HG03342 (cell line): ENCODE results near the gene SRRM2.

ENCODE experiments used
- ATAC-seq: cut with Tn5 transposase; IDR thresholded peaks from one replicate; pipeline ENCODE4 v1.9.1; 2021; ENCODE audit warnings: mild to moderate bottlenecking, moderate library complexity; ENCODE audit not compliant: unreplicated experiment

Gene SRRM2

DNA sequence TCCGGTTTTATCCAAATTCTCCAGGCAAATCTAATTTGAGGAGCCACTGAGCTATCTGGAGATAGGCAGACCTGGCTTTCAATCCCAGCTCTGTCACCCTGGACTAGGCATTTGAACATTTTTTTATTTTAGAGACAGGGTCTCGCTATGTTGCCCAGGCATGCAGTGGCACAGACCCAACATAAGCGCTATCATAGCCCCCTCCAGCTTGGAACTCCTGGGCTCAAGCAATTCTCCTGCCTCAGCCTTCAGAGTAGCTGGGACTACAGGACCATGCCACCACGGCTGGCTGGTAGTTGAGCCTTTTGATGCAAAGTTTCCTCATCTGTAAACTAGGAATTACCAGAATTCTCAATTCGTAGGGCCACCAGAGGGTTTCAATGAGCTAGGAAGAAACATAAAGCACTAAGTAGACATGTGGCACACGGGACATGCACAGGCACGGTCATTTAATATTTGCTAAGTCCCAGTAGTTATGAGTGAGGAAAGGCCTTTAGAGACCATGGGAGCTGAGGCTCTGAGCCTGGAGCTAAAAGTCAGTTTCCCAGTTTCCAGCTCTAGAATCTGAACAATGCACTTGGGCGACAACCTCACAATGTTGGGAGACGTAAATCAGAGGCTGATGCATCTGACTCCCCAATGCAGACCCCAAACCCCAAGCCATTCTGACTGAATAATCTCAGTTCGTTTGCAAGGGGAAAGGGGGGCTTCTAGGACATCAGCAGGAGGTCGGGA, 23.5 kb downstream of the SRRM2 start:
- ATAC-seq = no peak

DNA sequence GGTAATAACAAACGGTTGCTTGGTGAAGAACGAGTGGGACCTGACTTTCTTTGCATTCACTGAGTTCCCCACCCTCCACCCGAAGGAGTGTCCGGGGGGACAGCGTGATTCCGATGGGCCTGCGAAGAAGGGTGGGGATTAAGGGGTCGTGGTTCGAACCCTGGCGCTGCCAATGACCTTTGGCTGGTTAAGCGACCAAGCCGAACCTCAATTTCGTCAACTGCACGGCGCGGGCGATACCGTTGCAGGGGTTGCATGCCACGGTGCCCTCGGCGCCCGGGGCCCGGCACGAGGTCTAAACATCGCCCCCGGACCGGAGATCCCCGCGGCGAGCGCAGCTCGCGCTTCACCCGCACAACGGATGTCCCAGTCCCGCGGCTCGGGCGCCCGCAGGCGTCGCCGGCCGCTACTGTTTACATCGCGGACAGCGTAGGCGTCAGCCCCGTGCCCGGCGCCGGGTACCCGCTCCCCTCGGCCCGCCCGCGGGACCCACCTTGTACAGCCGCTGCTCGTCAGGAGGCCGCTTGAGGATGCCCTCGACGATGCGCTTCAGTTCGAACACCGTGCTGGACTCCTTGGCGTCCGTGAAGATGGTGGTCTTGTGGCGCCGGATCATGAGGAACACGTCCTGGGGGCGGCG, 24.2 kb downstream of the SRRM2 start:
- peak; percentile 40 for ATAC-seq

DNA sequence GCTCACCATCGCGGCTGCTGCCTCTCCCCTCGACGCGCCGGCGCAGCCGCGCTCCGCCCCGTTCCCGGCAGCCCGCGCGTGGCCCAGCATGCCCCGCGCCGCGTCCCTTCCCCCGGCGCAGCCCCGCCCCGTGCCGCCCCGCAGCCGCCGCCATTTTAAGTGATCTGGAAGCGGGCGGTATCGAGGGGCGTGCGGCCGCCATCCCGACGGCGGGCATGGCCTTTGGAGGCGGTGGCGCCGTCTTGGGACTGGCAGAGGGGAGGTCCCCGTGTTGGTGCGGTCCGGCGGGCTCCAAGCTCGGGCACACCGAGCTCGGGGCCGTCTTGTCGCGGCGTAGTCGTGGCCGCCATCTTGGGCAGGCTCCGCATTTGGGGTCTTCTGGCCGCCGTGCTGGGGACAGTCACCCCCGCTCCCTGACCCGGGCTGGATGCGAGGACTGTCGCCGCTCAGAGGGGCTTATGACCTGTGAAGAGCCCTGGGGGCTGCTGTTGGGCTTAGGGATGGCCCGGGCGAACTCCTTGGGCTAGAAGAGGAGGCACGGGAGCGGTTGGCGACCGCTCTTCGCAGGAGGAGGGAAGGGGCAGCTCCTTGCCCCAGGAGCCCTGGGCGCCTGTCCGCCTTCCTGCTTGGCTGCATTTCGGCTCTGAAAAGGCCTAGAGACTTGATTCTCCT, 24.9 kb downstream of the SRRM2 start, which contains the start of gene ELOB:
TSS of gene ELOB (minus strand) at position 50 of the 672 bp plus-strand sequence. CDS start at position 9, 41 bp downstream.
- peak; percentile 77 for ATAC-seq

GRCh38 chr16:2777903-2778629, 25.6 kb downstream of the SRRM2 start:
- ATAC-seq = no peak

DNA sequence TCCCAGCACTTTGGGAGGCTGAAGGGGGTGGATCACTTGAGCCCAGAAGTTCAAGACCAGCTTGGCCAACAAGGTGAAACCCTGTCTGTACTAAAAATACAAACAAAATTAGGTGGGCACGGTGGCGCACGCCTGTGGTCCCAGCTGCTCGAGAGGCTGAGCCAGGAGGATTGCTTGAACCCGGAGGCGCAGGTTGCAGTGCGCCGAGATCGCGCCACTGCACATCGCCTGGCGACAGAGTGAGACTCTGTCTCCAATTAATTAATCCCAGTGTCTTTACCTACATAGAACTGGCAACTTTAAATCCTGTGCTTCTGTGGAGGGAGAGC, 26.2 kb downstream of the SRRM2 start:
- ATAC-seq = no peak

DNA sequence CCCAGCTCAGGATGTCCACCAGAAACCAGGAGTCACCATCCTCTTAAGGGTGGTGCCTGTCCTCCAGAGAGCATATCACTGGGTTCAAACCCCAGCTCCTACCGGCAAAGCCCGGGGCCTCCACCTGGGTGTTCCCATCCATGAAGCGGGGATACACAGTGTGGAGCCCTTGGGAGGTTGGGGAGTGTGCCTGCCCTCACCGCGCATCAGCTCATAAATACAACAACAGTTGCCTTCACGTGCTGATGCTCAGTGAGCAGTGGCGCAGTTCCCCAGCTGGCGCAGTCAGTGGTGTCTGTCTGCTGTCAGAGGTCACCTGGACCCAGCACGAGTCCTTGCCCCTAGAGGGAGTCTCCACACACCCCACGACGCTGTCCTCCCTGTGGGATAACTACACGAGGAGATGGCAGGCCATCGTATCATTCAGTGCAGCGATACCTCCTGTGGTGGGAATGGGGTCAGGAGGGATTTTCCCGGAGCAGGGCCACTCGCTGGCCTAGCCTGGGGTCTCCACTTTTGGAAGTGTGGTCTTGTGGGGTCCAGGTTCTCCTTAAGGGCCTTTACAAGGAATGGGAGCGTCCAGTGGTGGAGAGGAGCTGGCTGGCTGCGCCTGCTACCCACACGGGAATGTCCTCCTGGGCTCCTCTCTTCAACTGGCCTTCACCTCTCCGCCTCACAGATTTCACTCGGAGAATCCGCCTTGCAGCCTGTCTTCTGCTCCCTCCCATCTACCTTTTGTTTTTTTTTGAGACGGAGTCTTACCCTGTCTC, 26.9 kb downstream of the SRRM2 start:
- ATAC-seq = no peak

- ATAC-seq = no peak
Measured at GRCh38 chr16:2779978-2780898, 27.8 kb downstream of the SRRM2 start.

GRCh38 chr16:2782583-2783351, 30.3 kb downstream of the SRRM2 start:
- no peak for ATAC-seq

DNA sequence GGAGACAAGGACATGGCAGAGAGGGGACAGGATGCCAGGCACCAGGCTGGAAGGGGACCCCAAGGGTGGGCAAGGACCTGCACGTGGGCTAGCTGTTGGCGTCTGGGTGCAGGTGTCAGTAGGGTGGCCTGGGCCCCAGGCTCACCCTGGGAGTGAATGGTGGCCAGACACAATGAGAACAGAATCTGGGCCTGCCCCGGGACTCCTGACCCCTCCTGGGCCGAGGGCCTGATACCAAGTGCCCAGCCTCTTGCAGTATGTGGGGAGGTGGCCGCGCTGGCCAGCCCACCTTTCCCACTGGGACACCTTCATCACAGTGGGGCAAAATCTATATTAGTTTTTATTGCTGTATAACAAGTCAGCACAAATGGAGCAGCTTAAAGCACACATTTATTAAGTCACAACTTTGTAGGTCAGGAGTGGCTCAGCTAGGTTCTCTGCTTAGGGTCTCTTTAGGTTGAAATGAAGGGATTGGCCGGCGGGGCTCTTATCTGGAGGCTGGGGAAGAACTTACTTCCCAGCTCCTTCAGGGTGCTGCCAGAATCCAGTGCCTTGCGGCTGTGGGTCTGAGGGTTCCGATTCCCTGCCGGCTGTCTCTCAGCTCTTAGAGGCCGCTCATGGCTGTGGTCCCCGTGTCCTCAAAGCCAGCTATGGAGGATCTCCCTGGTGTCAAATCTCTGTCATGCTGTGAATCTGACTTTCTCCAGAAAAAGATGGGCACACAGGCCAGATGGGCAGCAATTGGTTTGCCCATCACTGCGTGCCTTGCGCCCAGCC, 31.3 kb downstream of the SRRM2 start:
- ATAC-seq = no peak

DNA sequence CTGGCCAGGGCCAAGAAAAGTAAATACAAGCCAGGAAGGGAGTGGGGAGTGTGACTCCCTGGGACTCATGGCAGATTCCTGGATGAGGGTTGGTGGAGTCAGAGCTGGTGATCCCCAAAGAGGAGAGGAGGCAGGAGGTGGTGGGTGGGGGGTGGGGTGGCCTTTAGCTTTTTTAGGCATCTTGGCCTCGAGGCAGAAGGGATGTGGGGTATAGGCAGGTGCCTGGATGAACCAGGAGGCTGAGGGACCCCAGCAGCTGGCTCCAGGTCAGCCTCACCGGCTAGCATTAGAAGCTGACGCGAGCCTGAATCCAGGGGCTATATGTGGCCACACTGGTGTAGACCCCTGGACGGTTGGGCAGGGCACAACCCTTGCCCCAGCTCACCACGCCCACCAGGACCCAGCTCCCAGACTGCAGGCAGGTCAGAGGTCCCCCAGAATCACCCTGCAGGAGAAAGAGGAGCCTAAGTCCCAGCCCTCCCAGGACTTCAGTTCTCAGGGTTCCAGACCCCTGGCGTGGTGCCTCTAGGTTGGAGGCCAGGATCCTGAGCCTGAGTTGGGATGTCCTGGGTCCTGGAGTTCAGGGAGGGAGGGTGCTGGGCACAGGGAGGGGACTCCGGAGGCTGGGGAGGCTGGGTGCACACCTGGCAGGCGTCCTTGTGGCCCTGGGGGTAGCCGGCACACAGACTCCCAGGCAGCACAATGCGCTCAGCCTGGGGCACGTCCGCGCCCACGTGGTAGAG, 32.1 kb downstream of the SRRM2 start:
- no peak for ATAC-seq

GRCh38 chr16:2785101-2785991, 32.9 kb downstream of the SRRM2 start:
- no peak for ATAC-seq

DNA sequence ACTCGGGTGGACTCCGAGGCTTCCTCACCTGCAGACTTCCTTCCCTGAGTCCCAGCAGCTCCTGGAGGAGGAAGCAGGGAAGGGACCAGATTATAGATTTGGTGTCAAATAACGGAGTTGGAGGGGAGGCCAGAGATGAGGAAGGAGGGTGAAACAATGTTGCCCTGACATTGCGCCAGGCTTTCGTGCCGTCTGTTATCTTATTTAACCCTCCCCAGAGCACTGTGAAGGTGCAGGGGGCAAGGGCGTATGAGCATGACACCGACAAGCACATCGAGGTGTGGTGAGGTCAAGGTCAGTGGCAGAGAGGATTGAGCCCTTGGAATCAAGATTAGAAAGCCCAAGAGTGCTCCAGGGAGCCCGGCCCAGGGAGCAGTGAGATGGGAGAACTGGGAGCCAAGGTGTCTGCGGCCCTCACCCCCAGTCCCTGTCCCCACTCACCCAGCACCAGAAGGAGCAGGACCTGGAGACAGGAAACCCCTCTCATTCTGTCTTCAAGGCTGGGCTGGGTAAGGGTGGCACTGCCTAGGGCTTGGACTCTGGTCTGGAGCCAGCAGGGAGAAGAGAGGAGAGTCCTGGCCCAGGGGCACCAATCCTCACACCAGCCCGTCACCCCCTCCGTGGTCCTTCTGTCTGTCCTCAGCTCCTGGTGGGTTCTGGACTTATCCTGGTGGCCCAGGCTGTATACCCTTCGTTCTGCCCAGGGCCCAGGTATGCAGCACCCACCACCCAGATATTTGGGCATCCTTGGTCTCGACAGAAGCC, 33.8 kb downstream of the SRRM2 start:
- ATAC-seq = no peak

DNA sequence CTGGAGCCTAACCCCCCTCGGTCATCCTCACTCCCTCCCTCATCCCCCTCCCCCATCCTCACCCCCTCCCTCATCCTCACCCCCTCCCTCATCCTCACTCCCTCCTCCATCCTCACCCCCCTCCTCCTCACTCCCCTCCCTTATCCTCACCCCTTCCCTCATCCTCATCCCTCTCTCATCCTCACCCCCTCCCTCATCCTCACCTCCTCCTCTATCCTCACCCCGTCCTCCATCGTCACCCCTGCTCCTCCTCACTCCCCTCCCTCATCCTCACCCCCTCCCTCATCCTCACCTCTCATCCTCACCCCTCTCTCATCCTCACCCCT, 34.4 kb downstream of the SRRM2 start:
- ATAC-seq = no peak

GRCh38 chr16:2787406-2787805, 35.0 kb downstream of the SRRM2 start, which contains the start of gene PRSS33:
PRSS33 (minus strand) TSS chr16:2787560; CDS start chr16:2786547, 1,013 bp downstream.
- ATAC-seq = no peak

GRCh38 chr16:2787961-2788360, 35.5 kb downstream of the SRRM2 start:
- no peak for ATAC-seq

DNA sequence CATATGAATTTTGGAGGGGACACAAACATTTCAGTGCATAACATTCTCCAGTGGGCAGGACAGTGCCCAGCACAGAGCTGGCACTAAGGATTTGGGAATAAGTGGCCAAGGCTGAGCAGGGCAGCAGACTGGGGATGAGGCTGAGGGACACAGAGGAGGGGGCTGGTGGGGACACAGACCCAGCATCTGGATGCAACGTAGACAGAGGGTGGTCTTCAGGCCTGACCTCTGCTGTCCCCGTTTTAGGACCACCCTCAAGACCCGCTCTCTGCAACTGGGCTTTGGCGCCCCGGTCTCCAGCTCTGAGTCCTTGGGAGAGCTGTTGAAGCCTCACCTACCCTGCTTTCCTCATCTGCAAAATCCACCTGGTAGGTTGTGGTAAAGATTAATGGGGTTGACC, 38.2 kb downstream of the SRRM2 start:
- no peak for ATAC-seq
